Caco-2 (cell line): ENCODE measurements around the gene MEP1B. TPM values are rescaled to one million over a fixed set of nuclear protein-coding genes. Genes with fewer than 3 reads are reported as not detected.
A peak's percentile ranks its signal among the peaks of the same experiment; 100 is the strongest.

Experiments used
- BruUV-seq: library from RNA; stranded (reverse); fragments of 400-500 nt; replicated peaks from 2 replicates; lab custom pipeline; 2021; lab: Mats Ljungman, UMichigan
- CTCF ChIA-PET: fragments of 300-600 bp; sonication (Branson Sonifier 250); formaldehyde crosslinking; loops from one replicate; lab custom pipeline; 2022; ENCODE audit warnings: antibody characterized with exemption; lab: Charles Lee
- POLR2A ChIA-PET: fragments of 300-600 bp; sonication (Branson Sonifier 250); formaldehyde crosslinking; loops from one replicate; lab custom pipeline; 2022; ENCODE audit warnings: antibody characterized with exemption; lab: Charles Lee
- DNase-seq, 2 experiments: peaks; one replicate each; pipeline versions ENCODE4 v3.0.0 to v3.0.0-alpha.2; 2020 to 2022
- H3K27me3 ChIP-seq: replicated peaks from 2 replicates; pipeline ENCODE4 v1.6.0; 2011; ENCODE audit warnings: low read length; ENCODE audit not compliant: control insufficient read depth, insufficient read depth
- H3K36me3 ChIP-seq: 2 replicates; pipeline ENCODE4 v1.5.1; 2011; ENCODE audit warnings: low read length; ENCODE audit not compliant: control insufficient read depth, insufficient read depth
- H3K4me1 ChIP-seq: fragments of 250-450 bp; sonication (Bioruptor Pico); 2 replicates; pipeline ENCODE4 v1.5.1; 2020; ENCODE audit warnings: mild to moderate bottlenecking
- H3K4me3 ChIP-seq: 2 replicates; pipeline ENCODE4 v1.5.1; 2011; ENCODE audit warnings: low read depth, mild to moderate bottlenecking, control low read depth, low read length
- H3K9me3 ChIP-seq: fragments of 250-450 bp; sonication (Bioruptor Pico); 2 replicates; pipeline ENCODE4 v1.5.1; 2020; ENCODE audit warnings: mild to moderate bottlenecking, moderate library complexity
- H3K27ac Mint-ChIP-seq: one replicate; pipeline ENCODE4 v1.8.0; 2022; ENCODE audit warnings: mixed read lengths; ENCODE audit not compliant: unreplicated experiment
- H3K27me3 Mint-ChIP-seq: one replicate; pipeline ENCODE4 v1.8.0; 2022; ENCODE audit warnings: mixed read lengths; ENCODE audit not compliant: insufficient read depth, unreplicated experiment
- H3K36me3 Mint-ChIP-seq: one replicate; pipeline ENCODE4 v1.8.0; 2022; ENCODE audit warnings: mild to moderate bottlenecking, mixed read lengths; ENCODE audit not compliant: insufficient read depth, unreplicated experiment
- H3K4me1 Mint-ChIP-seq: one replicate; pipeline ENCODE4 v1.8.0; 2022; ENCODE audit warnings: low read depth, mixed read lengths; ENCODE audit not compliant: unreplicated experiment
- H3K4me3 Mint-ChIP-seq: one replicate; pipeline ENCODE4 v1.8.0; 2022; ENCODE audit warnings: mild to moderate bottlenecking, moderate library complexity, mixed read lengths; ENCODE audit not compliant: unreplicated experiment
- H3K9me3 Mint-ChIP-seq: one replicate; pipeline ENCODE4 v1.8.0; 2022; ENCODE audit warnings: mixed read lengths; ENCODE audit not compliant: unreplicated experiment
- CTCF ChIP-seq, 2 experiments: fragments of 200-600 bp in 1 of 2; IDR thresholded peaks; 1 replicate in 1 of 2; 2 replicates in 1 of 2; pipeline versions ENCODE4 v1.5.1 to v1.8.0; 2011 to 2022; ENCODE audit warnings: antibody characterized with exemption in 1 of 2, control low read depth in 1 of 2, inconsistent platforms in 1 of 2, low read depth in 1 of 2, low read length in 1 of 2, mild to moderate bottlenecking in 1 of 2, moderate library complexity in 1 of 2; ENCODE audit not compliant: insufficient read depth in 1 of 2, severe bottlenecking in 1 of 2, unreplicated experiment in 1 of 2
- intact Hi-C: fragments of 100-400 bp; cut with micrococcal nuclease; formaldehyde crosslinking; loops from one replicate; pipeline ENCODE4 v1.10.0; 2022; ENCODE audit not compliant: unreplicated experiment
- total RNA-seq: library from RNA; stranded (reverse); gene quantifications from 2 replicates; pipeline ENCODE4 v1.2.3, GENCODE V29; 2022

MEP1B gene
- total RNA-seq, 1 experiment from 2014 or later: not detected

GRCh38 chr18:32237049-32237448 is 47.2 kb downstream of the MEP1B start:
- no peaks in the 10 kb centered on the region for H3K4me1 Mint-ChIP-seq
- H3K36me3 Mint-ChIP-seq: no peaks in the 10 kb centered on the region
- no peaks in the 10 kb centered on the region for H3K36me3 ChIP-seq
- ChIA-PET CTCF (no interaction called here), POLR2A (no interaction called here)
- H3K4me3 Mint-ChIP-seq: no peak overlapping the region
- H3K9me3 ChIP-seq: no peaks in the 10 kb centered on the region
- no peaks in the 10 kb centered on the region for H3K4me1 ChIP-seq
- BruUV-seq: no TSS peak
- intact Hi-C loops: no loop called here
- no peaks in the 10 kb centered on the region for H3K27me3 ChIP-seq
- H3K27me3 Mint-ChIP-seq: peaks cover 2% of the 10 kb centered on the region
- H3K4me3 ChIP-seq: no peak overlapping the region
- no peak for DNase-seq
- H3K9me3 Mint-ChIP-seq: no peaks in the 10 kb centered on the region
- TF ChIP-seq CTCF (IDR thresholded peaks at IDR 0.05; ENCODE audit: insufficient read depth in 1 of 2, low read depth in 1 of 2, low read length in 1 of 2, severe bottlenecking in 1 of 2, unreplicated experiment in 1 of 2): no peak
- no peak overlapping the region for H3K27ac Mint-ChIP-seq

DNA sequence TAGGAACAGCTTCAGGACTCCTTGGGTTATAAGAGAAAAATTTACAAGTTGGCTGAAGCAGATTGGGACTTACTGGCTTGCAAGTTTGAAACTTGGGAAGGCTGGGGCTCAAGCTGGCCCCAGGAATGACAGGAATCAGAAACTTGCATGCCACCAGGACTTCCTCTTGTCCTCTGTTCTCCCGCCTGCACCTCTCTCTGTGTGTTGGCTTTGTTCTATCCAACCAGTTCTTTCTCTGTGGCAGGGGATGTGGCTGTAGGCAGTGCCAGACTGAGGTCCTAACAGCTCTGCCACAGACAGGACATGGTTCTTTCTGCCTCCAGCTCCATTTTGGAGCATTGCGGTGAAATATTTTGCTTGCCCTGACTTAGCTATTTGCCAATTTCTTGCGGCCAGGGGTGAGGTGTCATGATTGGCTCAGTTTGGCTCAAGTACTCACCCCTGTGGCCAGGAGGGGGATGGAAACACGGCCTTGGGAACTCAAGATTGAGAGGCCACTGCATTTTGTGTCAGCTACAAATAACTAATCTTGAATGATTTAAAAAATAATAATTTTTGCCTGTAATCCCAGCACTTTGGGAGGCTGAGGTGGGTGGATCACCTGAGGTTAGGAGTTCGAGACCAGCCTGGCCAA is 48.9 kb downstream of the MEP1B start:
- no TSS peak for BruUV-seq
- no peak overlapping the region for H3K4me3 Mint-ChIP-seq
- H3K27me3 Mint-ChIP-seq: peaks cover 2% of the 10 kb centered on the region
- no peaks in the 10 kb centered on the region for H3K27me3 ChIP-seq
- H3K9me3 Mint-ChIP-seq: no peaks in the 10 kb centered on the region
- ChIA-PET CTCF (interaction anchor here (1.6 kb wide), 1 partner anchor 81 kb away, joined by 15 read pairs; no protein-coding TSS in a partner anchor), POLR2A (no interaction called here)
- no peaks in the 10 kb centered on the region for H3K9me3 ChIP-seq
- H3K4me1 Mint-ChIP-seq: no peaks in the 10 kb centered on the region
- H3K36me3 Mint-ChIP-seq: no peaks in the 10 kb centered on the region
- no peak for TF ChIP-seq CTCF (IDR thresholded peaks at IDR 0.05; ENCODE audit: insufficient read depth in 1 of 2, low read depth in 1 of 2, low read length in 1 of 2, severe bottlenecking in 1 of 2, unreplicated experiment in 1 of 2)
- DNase-seq: peak in 1 of 2 experiments; percentile 6
- H3K4me3 ChIP-seq: no peak overlapping the region
- H3K27ac Mint-ChIP-seq: no peak overlapping the region
- no peaks in the 10 kb centered on the region for H3K4me1 ChIP-seq
- intact Hi-C loops: loop anchor here (1.0 kb wide), 1 partner anchor 80 kb away; no protein-coding TSS in a partner anchor
- H3K36me3 ChIP-seq: no peaks in the 10 kb centered on the region

- Mint-ChIP-seq H3K27me3 (peaks cover 2% of the 10 kb centered on the region), H3K4me3 (no peak overlapping the region), H3K27ac (no peak overlapping the region), H3K36me3 (no peaks in the 10 kb centered on the region), H3K9me3 (no peaks in the 10 kb centered on the region), H3K4me1 (no peaks in the 10 kb centered on the region)
- H3K4me3 ChIP-seq: no peak overlapping the region
- no peaks in the 10 kb centered on the region for H3K9me3 ChIP-seq
- H3K4me1 ChIP-seq: no peaks in the 10 kb centered on the region
- no peaks in the 10 kb centered on the region for H3K36me3 ChIP-seq
- intact Hi-C loops: no loop called here
- ChIA-PET POLR2A (no interaction called here), CTCF (no interaction called here)
- no peak for DNase-seq
- no TSS peak for BruUV-seq
- TF ChIP-seq CTCF (IDR thresholded peaks at IDR 0.05; ENCODE audit: insufficient read depth in 1 of 2, low read depth in 1 of 2, low read length in 1 of 2, severe bottlenecking in 1 of 2, unreplicated experiment in 1 of 2): no peak
- no peaks in the 10 kb centered on the region for H3K27me3 ChIP-seq
Observed at GRCh38 chr18:32242395-32242794, 52.6 kb downstream of the MEP1B start.
